RWPE2 (cell line): Measurements from ENCODE around the gene UBE2J2.

Experiments
- ATAC-seq: fragments of 200-7000 bp; cut with Tn5 transposase; 3 replicates; pipeline ENCODE4 v1.9.1; 2021; ENCODE audit warnings: low read depth
- DNase-seq: peaks from one replicate; pipeline ENCODE4 v3.0.0-alpha.2; 2020; ENCODE audit warnings: low spot score
- H3K27ac ChIP-seq: fragments of 450-650 bp; 2 replicates; pipeline ENCODE4 v1.5.1; 2017; ENCODE audit warnings: mild to moderate bottlenecking; ENCODE audit not compliant: poor library complexity, severe bottlenecking
- H3K27me3 ChIP-seq: fragments of 250-450 bp; sonication (Bioruptor Pico); 2 replicates; pipeline ENCODE4 v1.5.1; 2021; ENCODE audit warnings: mild to moderate bottlenecking, moderate library complexity; ENCODE audit not compliant: insufficient read depth, poor library complexity, severe bottlenecking
- H3K36me3 ChIP-seq: fragments of 250-450 bp; sonication (Bioruptor Pico); 2 replicates; pipeline ENCODE4 v1.5.1; 2020; ENCODE audit warnings: low read depth, mild to moderate bottlenecking, moderate library complexity
- H3K4me1 ChIP-seq: fragments of 250-450 bp; sonication (Bioruptor Pico); 2 replicates; pipeline ENCODE4 v1.5.1; 2021; ENCODE audit warnings: mild to moderate bottlenecking, moderate library complexity; ENCODE audit not compliant: insufficient read depth, poor library complexity, severe bottlenecking
- H3K4me3 ChIP-seq: fragments of 250-450 bp; sonication (Bioruptor Pico); 2 replicates; pipeline ENCODE4 v1.5.1; 2021; ENCODE audit warnings: mild to moderate bottlenecking, moderate library complexity; ENCODE audit not compliant: severe bottlenecking
- H3K9me3 ChIP-seq: fragments of 250-450 bp; sonication (Bioruptor Pico); 2 replicates; pipeline ENCODE4 v1.5.1; 2021; ENCODE audit warnings: mild to moderate bottlenecking, moderate library complexity; ENCODE audit not compliant: severe bottlenecking
- TF ChIP-seq, protein P1 (sequence below): fragments of 450-650 bp; IDR thresholded peaks from one replicate; pipeline ENCODE4 v1.5.1; 2017; ENCODE audit warnings: mild to moderate bottlenecking, moderate library complexity; ENCODE audit not compliant: poor library complexity, severe bottlenecking

Gene UBE2J2

GRCh38 chr1:1315435-1315954 lies 41.8 kb upstream of the UBE2J2 start:
- Histone ChIP-seq H3K36me3 (peaks cover 85% of the 10 kb centered on the region), H3K4me3 (no peak overlapping the region), H3K9me3 (no peaks in the 10 kb centered on the region), H3K4me1 (peaks cover 6% of the 10 kb centered on the region), H3K27me3 (no peaks in the 10 kb centered on the region), H3K27ac (no peak overlapping the region)
- TF ChIP-seq, protein P1, sequence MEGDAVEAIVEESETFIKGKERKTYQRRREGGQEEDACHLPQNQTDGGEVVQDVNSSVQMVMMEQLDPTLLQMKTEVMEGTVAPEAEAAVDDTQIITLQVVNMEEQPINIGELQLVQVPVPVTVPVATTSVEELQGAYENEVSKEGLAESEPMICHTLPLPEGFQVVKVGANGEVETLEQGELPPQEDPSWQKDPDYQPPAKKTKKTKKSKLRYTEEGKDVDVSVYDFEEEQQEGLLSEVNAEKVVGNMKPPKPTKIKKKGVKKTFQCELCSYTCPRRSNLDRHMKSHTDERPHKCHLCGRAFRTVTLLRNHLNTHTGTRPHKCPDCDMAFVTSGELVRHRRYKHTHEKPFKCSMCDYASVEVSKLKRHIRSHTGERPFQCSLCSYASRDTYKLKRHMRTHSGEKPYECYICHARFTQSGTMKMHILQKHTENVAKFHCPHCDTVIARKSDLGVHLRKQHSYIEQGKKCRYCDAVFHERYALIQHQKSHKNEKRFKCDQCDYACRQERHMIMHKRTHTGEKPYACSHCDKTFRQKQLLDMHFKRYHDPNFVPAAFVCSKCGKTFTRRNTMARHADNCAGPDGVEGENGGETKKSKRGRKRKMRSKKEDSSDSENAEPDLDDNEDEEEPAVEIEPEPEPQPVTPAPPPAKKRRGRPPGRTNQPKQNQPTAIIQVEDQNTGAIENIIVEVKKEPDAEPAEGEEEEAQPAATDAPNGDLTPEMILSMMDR, result no peak
- ATAC-seq, result no peak
- DNase-seq, result no peak

- TF ChIP-seq, protein P1, result no peak
- Histone ChIP-seq H3K27ac (no peak overlapping the region), H3K36me3 (peaks cover 85% of the 10 kb centered on the region), H3K4me1 (peaks cover 6% of the 10 kb centered on the region), H3K9me3 (no peaks in the 10 kb centered on the region), H3K27me3 (no peaks in the 10 kb centered on the region), H3K4me3 (no peak overlapping the region)
- ATAC-seq (no peak), DNase-seq (no peak)
Measured at GRCh38 chr1:1314678-1315335, 41.2 kb upstream of the UBE2J2 start.

DNA sequence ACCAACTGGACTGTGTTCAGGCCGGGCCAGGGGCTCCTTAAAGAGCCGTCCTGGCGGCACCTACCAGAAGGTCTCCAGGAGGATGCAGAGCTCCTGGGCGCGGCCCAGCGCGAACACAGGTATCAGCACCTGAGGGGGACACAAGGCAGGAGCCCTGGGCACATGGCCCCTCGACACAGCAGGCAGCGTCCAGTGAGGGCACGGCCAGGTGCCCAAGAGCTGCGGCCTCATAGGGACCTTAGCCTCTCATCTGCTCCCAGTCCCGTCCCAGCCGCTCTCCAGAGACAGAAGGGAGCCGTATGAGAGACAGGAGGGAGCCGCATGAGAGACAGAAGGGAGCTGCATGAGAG lies 40.6 kb upstream of the UBE2J2 start:
- DNase-seq (no peak), ATAC-seq (no peak)
- H3K36me3 ChIP-seq, result peaks cover 82% of the 10 kb centered on the region
- no peak overlapping the region for H3K4me3 ChIP-seq
- TF ChIP-seq, protein P1, result no peak
- no peaks in the 10 kb centered on the region for H3K27me3 ChIP-seq
- peaks cover 6% of the 10 kb centered on the region for H3K4me1 ChIP-seq
- H3K9me3 ChIP-seq, result no peaks in the 10 kb centered on the region
- H3K27ac ChIP-seq, result no peak overlapping the region

- Histone ChIP-seq H3K27me3 (no peaks in the 10 kb centered on the region), H3K4me3 (no peak overlapping the region), H3K9me3 (no peaks in the 10 kb centered on the region), H3K36me3 (peaks cover 77% of the 10 kb centered on the region), H3K27ac (no peak overlapping the region), H3K4me1 (peaks cover 6% of the 10 kb centered on the region)
- DNase-seq, result no peak
- ATAC-seq, result no peak
- TF ChIP-seq, protein P1, result no peak
Measured at GRCh38 chr1:1313500-1314236, 40.0 kb upstream of the UBE2J2 start.
